ENCODE results near the gene ALPP. TPM values are rescaled to one million over a fixed set of nuclear protein-coding genes. Genes with fewer than 3 reads are reported as not detected.
"Not testable (repeated sequence)": the region's sequence is repeated elsewhere in the genome, so short reads cannot be mapped to it uniquely, and the experiment has no call there.

Gene ALPP
- total RNA-seq, 1 donor from 2014 or later = not detected

DNA sequence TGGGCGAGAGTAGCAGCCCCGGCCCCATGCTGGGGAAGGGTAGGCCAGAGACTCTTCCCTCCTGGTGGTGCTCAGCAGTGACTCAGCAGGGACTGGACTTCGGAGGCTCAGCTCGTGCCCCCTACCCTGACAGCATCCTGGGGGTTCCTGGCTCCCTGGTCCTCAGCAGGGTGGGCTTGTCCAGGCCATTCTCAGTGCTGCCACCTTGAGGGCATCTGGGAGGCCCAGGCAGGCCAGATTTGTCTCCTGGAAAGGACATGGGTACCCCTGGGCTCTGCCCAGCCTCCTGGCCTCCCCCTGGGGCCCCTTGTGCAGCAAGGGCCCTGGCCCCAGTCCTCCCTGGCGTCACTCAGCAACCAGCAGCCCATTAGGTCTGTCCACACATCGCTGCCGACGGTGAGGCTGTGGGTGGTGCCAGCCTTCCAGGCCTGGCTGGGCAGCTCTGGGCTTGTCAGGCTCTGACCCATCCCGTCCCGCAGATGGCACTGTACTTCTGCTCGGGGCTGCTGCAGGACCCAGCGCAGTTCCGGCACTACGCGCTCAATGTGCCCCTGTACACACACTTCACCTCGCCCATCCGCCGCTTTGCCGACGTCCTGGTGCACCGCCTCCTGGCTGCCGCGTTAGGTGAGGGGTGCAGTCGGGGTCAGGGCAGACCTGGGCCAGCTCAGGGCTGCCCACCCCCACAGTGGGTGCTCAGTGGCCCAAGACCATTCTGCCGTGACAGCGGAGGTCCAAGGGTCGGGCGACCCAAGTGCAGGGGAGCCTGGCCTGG is 45.0 kb upstream of the ALPP start:
- H3K9me3 Mint-ChIP-seq (ENCODE audit: unreplicated experiment) = no peaks in the 10 kb centered on the region
- no peak for DNase-seq (ENCODE audit: extremely low spot score, unreplicated experiment)
- no peak overlapping the region for H3K4me3 Mint-ChIP-seq (ENCODE audit: unreplicated experiment)
- H3K27me3 Mint-ChIP-seq (ENCODE audit: unreplicated experiment) = no peaks in the 10 kb centered on the region
- peaks cover 2% of the 10 kb centered on the region for H3K4me1 Mint-ChIP-seq (ENCODE audit: unreplicated experiment)
- H3K36me3 Mint-ChIP-seq (ENCODE audit: unreplicated experiment) = no peaks in the 10 kb centered on the region
- H3K27ac Mint-ChIP-seq (ENCODE audit: unreplicated experiment) = no peak overlapping the region
- TF ChIP-seq, protein P1, sequence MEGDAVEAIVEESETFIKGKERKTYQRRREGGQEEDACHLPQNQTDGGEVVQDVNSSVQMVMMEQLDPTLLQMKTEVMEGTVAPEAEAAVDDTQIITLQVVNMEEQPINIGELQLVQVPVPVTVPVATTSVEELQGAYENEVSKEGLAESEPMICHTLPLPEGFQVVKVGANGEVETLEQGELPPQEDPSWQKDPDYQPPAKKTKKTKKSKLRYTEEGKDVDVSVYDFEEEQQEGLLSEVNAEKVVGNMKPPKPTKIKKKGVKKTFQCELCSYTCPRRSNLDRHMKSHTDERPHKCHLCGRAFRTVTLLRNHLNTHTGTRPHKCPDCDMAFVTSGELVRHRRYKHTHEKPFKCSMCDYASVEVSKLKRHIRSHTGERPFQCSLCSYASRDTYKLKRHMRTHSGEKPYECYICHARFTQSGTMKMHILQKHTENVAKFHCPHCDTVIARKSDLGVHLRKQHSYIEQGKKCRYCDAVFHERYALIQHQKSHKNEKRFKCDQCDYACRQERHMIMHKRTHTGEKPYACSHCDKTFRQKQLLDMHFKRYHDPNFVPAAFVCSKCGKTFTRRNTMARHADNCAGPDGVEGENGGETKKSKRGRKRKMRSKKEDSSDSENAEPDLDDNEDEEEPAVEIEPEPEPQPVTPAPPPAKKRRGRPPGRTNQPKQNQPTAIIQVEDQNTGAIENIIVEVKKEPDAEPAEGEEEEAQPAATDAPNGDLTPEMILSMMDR (IDR thresholded peaks at IDR 0.05) = peak; percentile 58

DNA sequence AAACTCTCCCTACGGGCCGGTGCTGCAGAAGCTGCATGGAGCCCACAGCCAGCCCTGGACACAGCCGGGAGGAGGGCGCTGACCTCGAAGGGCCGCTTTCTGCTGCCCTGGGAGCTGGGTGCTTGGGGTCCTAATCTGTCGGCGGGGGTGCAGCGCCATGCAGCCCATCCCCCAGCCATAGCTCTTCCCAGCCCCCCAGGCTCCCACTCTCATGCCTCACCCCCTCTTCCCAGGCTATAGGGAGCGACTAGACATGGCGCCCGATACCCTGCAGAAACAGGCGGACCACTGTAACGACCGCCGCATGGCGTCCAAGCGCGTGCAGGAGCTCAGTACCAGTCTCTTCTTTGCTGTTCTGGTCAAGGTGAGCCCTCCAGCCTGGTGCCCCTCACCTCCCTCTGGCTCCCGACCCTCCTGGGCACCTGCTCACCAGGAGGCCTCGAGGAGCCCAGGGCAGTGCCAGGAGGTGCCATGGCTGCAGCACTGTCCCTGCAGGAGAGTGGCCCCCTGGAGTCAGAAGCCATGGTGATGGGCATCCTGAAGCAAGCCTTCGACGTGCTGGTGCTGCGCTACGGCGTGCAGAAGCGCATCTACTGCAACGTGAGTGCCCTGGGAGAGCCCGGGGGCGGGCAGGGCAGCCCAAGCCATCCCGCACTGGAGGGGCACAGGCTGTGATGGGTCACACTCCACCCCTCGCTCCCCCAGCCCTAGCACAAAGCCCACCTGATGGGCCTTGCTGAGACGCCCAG is 44.2 kb upstream of the ALPP start:
- not testable (repeated sequence) for H3K27ac Mint-ChIP-seq (ENCODE audit: unreplicated experiment); H3K4me1 Mint-ChIP-seq (ENCODE audit: unreplicated experiment); H3K4me3 Mint-ChIP-seq (ENCODE audit: unreplicated experiment); H3K9me3 Mint-ChIP-seq (ENCODE audit: unreplicated experiment); H3K36me3 Mint-ChIP-seq (ENCODE audit: unreplicated experiment); H3K27me3 Mint-ChIP-seq (ENCODE audit: unreplicated experiment)
- DNase-seq (ENCODE audit: extremely low spot score, unreplicated experiment) = peak; percentile 65

DNA sequence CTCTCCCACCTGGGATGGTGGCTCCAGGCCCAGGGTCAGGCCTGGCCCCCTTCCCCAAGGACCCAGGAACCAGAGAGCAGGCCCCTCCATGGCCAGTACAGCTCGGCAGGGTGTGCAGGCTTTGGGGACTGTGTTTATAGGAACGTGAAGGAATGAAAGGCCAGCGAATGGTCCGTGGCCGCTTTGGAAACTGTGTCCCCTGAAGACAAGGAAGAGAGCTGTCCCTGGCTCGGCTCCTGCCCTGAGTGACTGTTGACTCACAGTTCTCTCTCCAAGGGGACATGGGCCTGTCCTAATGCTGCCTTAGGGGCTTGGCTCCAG is 43.7 kb upstream of the ALPP start:
- not testable (repeated sequence) for H3K36me3 Mint-ChIP-seq (ENCODE audit: unreplicated experiment); H3K27ac Mint-ChIP-seq (ENCODE audit: unreplicated experiment); H3K4me1 Mint-ChIP-seq (ENCODE audit: unreplicated experiment); H3K27me3 Mint-ChIP-seq (ENCODE audit: unreplicated experiment); H3K9me3 Mint-ChIP-seq (ENCODE audit: unreplicated experiment); DNase-seq (ENCODE audit: extremely low spot score, unreplicated experiment); H3K4me3 Mint-ChIP-seq (ENCODE audit: unreplicated experiment)

GRCh38 chr2:232335206-232335858 is 43.2 kb upstream of the ALPP start:
- not testable (repeated sequence) for H3K27me3 Mint-ChIP-seq (ENCODE audit: unreplicated experiment); H3K36me3 Mint-ChIP-seq (ENCODE audit: unreplicated experiment); H3K27ac Mint-ChIP-seq (ENCODE audit: unreplicated experiment); H3K9me3 Mint-ChIP-seq (ENCODE audit: unreplicated experiment); H3K4me1 Mint-ChIP-seq (ENCODE audit: unreplicated experiment); H3K4me3 Mint-ChIP-seq (ENCODE audit: unreplicated experiment)
- peak; percentile 76 for DNase-seq (ENCODE audit: extremely low spot score, unreplicated experiment)
- TF ChIP-seq, protein P1 (IDR thresholded peaks at IDR 0.05) = peak; percentile 72

DNA sequence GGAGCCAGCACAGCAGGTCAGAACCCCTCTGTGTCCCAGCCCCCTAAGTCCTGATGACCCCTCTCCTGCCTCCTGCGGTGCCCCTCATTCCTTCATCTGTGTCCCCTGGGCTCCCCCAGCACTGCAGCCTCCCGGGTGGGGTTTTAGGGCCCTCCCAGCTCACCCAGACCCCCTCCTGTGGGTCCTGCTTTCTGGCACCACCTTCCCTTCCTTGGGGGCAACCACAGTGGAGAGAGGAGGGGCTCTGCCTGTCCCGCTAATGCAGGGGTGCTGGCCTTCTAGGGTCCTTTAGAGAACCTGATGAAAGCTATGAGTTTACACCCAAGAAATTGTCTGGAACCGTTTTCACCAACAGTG is 42.7 kb upstream of the ALPP start:
- Mint-ChIP-seq H3K4me1 (ENCODE audit: unreplicated experiment) (peaks cover 2% of the 10 kb centered on the region), H3K27me3 (ENCODE audit: unreplicated experiment) (no peaks in the 10 kb centered on the region), H3K36me3 (ENCODE audit: unreplicated experiment) (no peaks in the 10 kb centered on the region), H3K27ac (ENCODE audit: unreplicated experiment) (no peak overlapping the region), H3K4me3 (ENCODE audit: unreplicated experiment) (no peak overlapping the region), H3K9me3 (ENCODE audit: unreplicated experiment) (no peaks in the 10 kb centered on the region)
- TF ChIP-seq, protein P1 (IDR thresholded peaks at IDR 0.05) = no peak
- DNase-seq (ENCODE audit: extremely low spot score, unreplicated experiment) = peak; percentile 81

GRCh38 chr2:232336241-232336736 is 42.3 kb upstream of the ALPP start:
- H3K9me3 Mint-ChIP-seq (ENCODE audit: unreplicated experiment) = no peaks in the 10 kb centered on the region
- no peaks in the 10 kb centered on the region for H3K36me3 Mint-ChIP-seq (ENCODE audit: unreplicated experiment)
- DNase-seq (ENCODE audit: extremely low spot score, unreplicated experiment) = no peak
- peaks cover 2% of the 10 kb centered on the region for H3K4me1 Mint-ChIP-seq (ENCODE audit: unreplicated experiment)
- H3K27ac Mint-ChIP-seq (ENCODE audit: unreplicated experiment) = no peak overlapping the region
- H3K4me3 Mint-ChIP-seq (ENCODE audit: unreplicated experiment) = no peak overlapping the region
- H3K27me3 Mint-ChIP-seq (ENCODE audit: unreplicated experiment) = no peaks in the 10 kb centered on the region
- TF ChIP-seq, protein P1 (IDR thresholded peaks at IDR 0.05) = no peak

All from osteocyte (in vitro differentiated cells).